NB4 (cell line): ENCODE data around the gene SCRN1.

Experiments
- MYC ChIP-seq: IDR thresholded peaks from 2 replicates; pipeline ENCODE4 v1.6.1; 2011; ENCODE audit warnings: low read depth, low read length
- POLR2A ChIP-seq: IDR thresholded peaks from 2 replicates; pipeline ENCODE4 v1.6.1; 2011; ENCODE audit warnings: mild to moderate bottlenecking; ENCODE audit not compliant: insufficient read length; ENCODE audit errors: extremely low read depth
- TF ChIP-seq, protein P1 (sequence below): IDR thresholded peaks from one replicate; pipeline ENCODE4 v1.5.1; 2012; ENCODE audit warnings: low read depth, low read length
- TF ChIP-seq, protein P2 (sequence below): IDR thresholded peaks from 2 replicates; pipeline ENCODE4 v1.6.1; 2011; ENCODE audit warnings: low read depth, low read length

GRCh38 chr7:29926741-29927140 is 62.9 kb downstream of the SCRN1 start:
- TF ChIP-seq, protein P1, sequence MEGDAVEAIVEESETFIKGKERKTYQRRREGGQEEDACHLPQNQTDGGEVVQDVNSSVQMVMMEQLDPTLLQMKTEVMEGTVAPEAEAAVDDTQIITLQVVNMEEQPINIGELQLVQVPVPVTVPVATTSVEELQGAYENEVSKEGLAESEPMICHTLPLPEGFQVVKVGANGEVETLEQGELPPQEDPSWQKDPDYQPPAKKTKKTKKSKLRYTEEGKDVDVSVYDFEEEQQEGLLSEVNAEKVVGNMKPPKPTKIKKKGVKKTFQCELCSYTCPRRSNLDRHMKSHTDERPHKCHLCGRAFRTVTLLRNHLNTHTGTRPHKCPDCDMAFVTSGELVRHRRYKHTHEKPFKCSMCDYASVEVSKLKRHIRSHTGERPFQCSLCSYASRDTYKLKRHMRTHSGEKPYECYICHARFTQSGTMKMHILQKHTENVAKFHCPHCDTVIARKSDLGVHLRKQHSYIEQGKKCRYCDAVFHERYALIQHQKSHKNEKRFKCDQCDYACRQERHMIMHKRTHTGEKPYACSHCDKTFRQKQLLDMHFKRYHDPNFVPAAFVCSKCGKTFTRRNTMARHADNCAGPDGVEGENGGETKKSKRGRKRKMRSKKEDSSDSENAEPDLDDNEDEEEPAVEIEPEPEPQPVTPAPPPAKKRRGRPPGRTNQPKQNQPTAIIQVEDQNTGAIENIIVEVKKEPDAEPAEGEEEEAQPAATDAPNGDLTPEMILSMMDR, result no peak
- TF ChIP-seq MYC (no peak), POLR2A (no peak)
- TF ChIP-seq, protein P2, sequence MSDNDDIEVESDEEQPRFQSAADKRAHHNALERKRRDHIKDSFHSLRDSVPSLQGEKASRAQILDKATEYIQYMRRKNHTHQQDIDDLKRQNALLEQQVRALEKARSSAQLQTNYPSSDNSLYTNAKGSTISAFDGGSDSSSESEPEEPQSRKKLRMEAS, result no peak
